C4-2B (cell line): ENCODE results near the gene NRG3.

Experiments used
- ZFX ChIP-seq: fragments of 450-650 bp; IDR thresholded peaks from 2 replicates; pipeline ENCODE4 v1.6.1; 2017
- TF ChIP-seq, protein P1 (sequence below): fragments of 450-650 bp; conservative IDR thresholded peaks from 2 replicates; pipeline ENCODE4 v1.5.1; 2017; ENCODE audit warnings: mild to moderate bottlenecking

- TF ChIP-seq, protein P1, sequence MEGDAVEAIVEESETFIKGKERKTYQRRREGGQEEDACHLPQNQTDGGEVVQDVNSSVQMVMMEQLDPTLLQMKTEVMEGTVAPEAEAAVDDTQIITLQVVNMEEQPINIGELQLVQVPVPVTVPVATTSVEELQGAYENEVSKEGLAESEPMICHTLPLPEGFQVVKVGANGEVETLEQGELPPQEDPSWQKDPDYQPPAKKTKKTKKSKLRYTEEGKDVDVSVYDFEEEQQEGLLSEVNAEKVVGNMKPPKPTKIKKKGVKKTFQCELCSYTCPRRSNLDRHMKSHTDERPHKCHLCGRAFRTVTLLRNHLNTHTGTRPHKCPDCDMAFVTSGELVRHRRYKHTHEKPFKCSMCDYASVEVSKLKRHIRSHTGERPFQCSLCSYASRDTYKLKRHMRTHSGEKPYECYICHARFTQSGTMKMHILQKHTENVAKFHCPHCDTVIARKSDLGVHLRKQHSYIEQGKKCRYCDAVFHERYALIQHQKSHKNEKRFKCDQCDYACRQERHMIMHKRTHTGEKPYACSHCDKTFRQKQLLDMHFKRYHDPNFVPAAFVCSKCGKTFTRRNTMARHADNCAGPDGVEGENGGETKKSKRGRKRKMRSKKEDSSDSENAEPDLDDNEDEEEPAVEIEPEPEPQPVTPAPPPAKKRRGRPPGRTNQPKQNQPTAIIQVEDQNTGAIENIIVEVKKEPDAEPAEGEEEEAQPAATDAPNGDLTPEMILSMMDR = no peak
- no peak for TF ChIP-seq ZFX
Observed at GRCh38 chr10:82889728-82890127, 1014.7 kb downstream of the NRG3 start.
